Hepatocyte (in vitro differentiated cells): ENCODE measurements around the gene CAP2. TPM values are rescaled to one million over a fixed set of nuclear protein-coding genes. Genes with fewer than 3 reads are reported as not detected.

Experiments used
- DNase-seq: peaks from one replicate; pipeline ENCODE4 v3.0.0-alpha.2; 2016; ENCODE audit warnings: low spot score
- H2AFZ ChIP-seq: fragments of 200-600 bp; sonication (generic); 2 replicates; pipeline ENCODE4 v1.6.0; 2016; ENCODE audit warnings: antibody characterized with exemption, mild to moderate bottlenecking
- H3K27ac ChIP-seq: fragments of 200-600 bp; sonication (generic); 2 replicates; pipeline ENCODE4 v1.5.1; 2016; ENCODE audit warnings: mild to moderate bottlenecking
- H3K27me3 ChIP-seq: fragments of 200-600 bp; sonication (generic); 2 replicates; pipeline ENCODE4 v1.6.1; 2016
- H3K36me3 ChIP-seq: fragments of 200-600 bp; sonication (generic); replicated peaks from 2 replicates; pipeline ENCODE4 v1.5.1; 2016; ENCODE audit warnings: low read depth; ENCODE audit not compliant: insufficient read depth
- H3K4me1 ChIP-seq: fragments of 200-600 bp; sonication (generic); 2 replicates; pipeline ENCODE4 v1.5.1; 2016; ENCODE audit warnings: mild to moderate bottlenecking, moderate library complexity; ENCODE audit not compliant: insufficient read depth
- H3K4me2 ChIP-seq: fragments of 200-600 bp; sonication (generic); 2 replicates; pipeline ENCODE4 v1.6.0; 2016
- H3K4me3 ChIP-seq: fragments of 200-600 bp; sonication (generic); 2 replicates; pipeline ENCODE4 v1.5.1; 2016; ENCODE audit warnings: mild to moderate bottlenecking
- H3K79me2 ChIP-seq: fragments of 200-600 bp; sonication (generic); 2 replicates; pipeline ENCODE4 v1.6.0; 2017; ENCODE audit warnings: mild to moderate bottlenecking
- H3K9me2 ChIP-seq: fragments of 200-600 bp; sonication (generic); replicated peaks from 2 replicates; pipeline ENCODE4 v1.6.0; 2017; ENCODE audit warnings: mild to moderate bottlenecking; ENCODE audit not compliant: insufficient read depth
- H3K9me3 ChIP-seq: fragments of 200-600 bp; sonication (generic); 2 replicates; pipeline ENCODE4 v1.5.1; 2016; ENCODE audit warnings: low read depth, mild to moderate bottlenecking
- H4K20me1 ChIP-seq: fragments of 200-600 bp; sonication (generic); 2 replicates; pipeline ENCODE4 v1.6.0; 2016; ENCODE audit warnings: mild to moderate bottlenecking; ENCODE audit not compliant: insufficient read depth, poor library complexity, severe bottlenecking
- CTCF ChIP-seq: fragments of 200-600 bp; sonication (generic); IDR thresholded peaks from 2 replicates; pipeline ENCODE4 v1.5.1; 2016; ENCODE audit warnings: antibody characterized with exemption, mild to moderate bottlenecking; ENCODE audit not compliant: poor library complexity
- EZH2 ChIP-seq: fragments of 200-600 bp; sonication (generic); IDR thresholded peaks from 2 replicates; pipeline ENCODE4 v1.6.1; 2016; ENCODE audit warnings: antibody characterized with exemption, mild to moderate bottlenecking, borderline replicate concordance
- EZH2phosphoT487 ChIP-seq: fragments of 200-600 bp; sonication (generic); IDR thresholded peaks from one replicate; pipeline ENCODE4 v1.6.1; 2018; ENCODE audit warnings: antibody characterized with exemption, mild to moderate bottlenecking, low read depth, moderate library complexity; ENCODE audit not compliant: unreplicated experiment, severe bottlenecking
- WGBS: methylation state at CpG from one replicate; pipeline ENCODE4 v1.1.6; 2016; ENCODE audit warnings: low lambda C conversion rate; ENCODE audit errors: missing lambda C conversion rate; 5-methylcytosine and 5-hydroxymethylcytosine counted together
- polyA plus RNA-seq: library from polyadenylated mRNA; unstranded; fragments of >200 nt; fragmentation: Nextera tagmentation; extraction: Ambion mirVana; gene quantifications from 2 replicates; pipeline ENCODE4 v1.2.1, GENCODE V29; 2016
- total RNA-seq: library from RNA; depleted of rRNA; stranded (reverse); fragments of >200 nt; gene quantifications from 2 replicates; pipeline ENCODE4 v1.2.3, GENCODE V29; 2014

The CAP2 gene
- total and polyA plus RNA-seq, 2 experiments from 2014 or later = 6.5 to 8.7 TPM

DNA sequence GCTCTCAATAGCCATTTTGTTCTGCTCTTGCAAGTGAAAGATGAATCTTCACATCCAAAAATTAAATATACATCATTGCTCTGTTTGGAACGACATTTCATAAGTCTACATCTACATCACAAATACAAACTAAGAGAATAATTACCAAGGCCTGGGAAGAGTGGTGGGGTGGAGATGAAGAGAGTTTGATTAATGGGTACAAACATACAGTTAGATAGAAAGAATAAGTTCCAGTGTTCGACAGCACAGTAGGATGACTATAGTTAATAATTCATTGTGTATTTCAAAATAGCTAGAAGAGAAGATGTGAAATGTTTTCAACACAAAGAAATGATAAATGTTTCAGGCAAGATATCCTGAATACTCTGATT lies 38.0 kb upstream of the CAP2 start:
- Histone ChIP-seq H3K79me2 (no peaks in the 10 kb centered on the region), H3K27me3 (no peaks in the 10 kb centered on the region), H3K36me3 (no peaks in the 10 kb centered on the region), H3K9me3 (no peaks in the 10 kb centered on the region), H2AFZ (no peak overlapping the region), H3K4me1 (no peaks in the 10 kb centered on the region), H3K4me3 (no peak overlapping the region), H4K20me1 (no peaks in the 10 kb centered on the region), H3K27ac (no peak overlapping the region), H3K9me2 (no peaks in the 10 kb centered on the region), H3K4me2 (peak overlapping the region; percentile 4)
- TF ChIP-seq EZH2 = no peak
- no peak for DNase-seq
- 100% methylated on average over 2 of the region's 2 CpGs for WGBS

DNA sequence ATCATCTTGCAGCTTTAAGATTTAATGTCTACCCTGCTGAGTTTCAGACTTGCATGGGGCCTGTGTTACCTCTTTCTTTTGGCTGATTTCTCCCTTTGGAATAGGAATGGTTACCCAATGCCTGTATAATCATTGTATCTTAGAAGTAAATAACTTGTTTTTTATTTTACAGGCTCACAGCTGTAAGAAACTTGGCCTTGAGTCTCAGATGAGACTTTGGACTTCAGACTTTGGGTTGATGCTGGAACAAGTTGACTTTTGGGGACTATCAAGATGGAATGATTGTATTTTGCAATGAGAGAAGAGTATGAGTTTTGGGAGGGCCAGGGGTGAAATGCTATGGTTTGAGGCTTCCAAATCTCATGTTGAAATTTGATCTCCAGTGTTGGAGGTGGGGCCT lies 34.9 kb upstream of the CAP2 start:
- Histone ChIP-seq H2AFZ (no peak overlapping the region), H3K4me3 (no peak overlapping the region), H3K4me2 (no peak overlapping the region), H3K36me3 (no peaks in the 10 kb centered on the region), H3K79me2 (no peaks in the 10 kb centered on the region), H3K4me1 (no peaks in the 10 kb centered on the region), H4K20me1 (no peaks in the 10 kb centered on the region), H3K9me2 (no peaks in the 10 kb centered on the region), H3K27me3 (no peaks in the 10 kb centered on the region), H3K27ac (no peak overlapping the region), H3K9me3 (no peaks in the 10 kb centered on the region)
- TF ChIP-seq EZH2 = no peak
- TF ChIP-seq EZH2phosphoT487 = no peak
- TF ChIP-seq CTCF = no peak
- DNase-seq = no peak

- Histone ChIP-seq H3K27me3 (no peaks in the 10 kb centered on the region), H2AFZ (no peak overlapping the region), H3K9me3 (no peaks in the 10 kb centered on the region), H3K4me3 (no peak overlapping the region), H3K9me2 (no peaks in the 10 kb centered on the region), H3K79me2 (no peaks in the 10 kb centered on the region), H3K36me3 (no peaks in the 10 kb centered on the region), H3K4me2 (no peak overlapping the region), H3K27ac (no peak overlapping the region), H3K4me1 (no peaks in the 10 kb centered on the region), H4K20me1 (no peaks in the 10 kb centered on the region)
- WGBS = 91% methylated on average over 4 of the region's 4 CpGs
- TF ChIP-seq CTCF (no peak), EZH2phosphoT487 (no peak), EZH2 (no peak)
- no peak for DNase-seq
Measured at GRCh38 chr6:17360564-17360963, 32.8 kb upstream of the CAP2 start.

DNA sequence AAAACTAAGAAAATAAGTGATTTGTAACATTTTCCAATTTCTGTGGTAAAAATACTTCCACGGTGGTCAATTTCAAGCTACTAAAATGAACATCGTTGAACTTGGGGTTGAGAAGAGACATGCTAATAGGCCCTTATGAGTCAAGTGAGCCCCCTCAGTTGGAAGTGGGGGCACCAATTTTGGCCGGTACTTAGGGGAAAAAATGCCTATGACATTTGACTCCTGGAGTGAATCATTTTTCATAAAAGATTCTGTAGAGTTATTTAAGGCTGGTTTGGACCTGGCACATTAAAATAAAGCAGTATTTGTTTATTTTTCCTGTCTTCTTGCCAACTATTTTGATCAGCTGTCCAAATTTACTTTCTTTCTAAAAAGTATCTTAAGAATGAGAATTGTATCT lies 32.4 kb upstream of the CAP2 start:
- H3K9me3 ChIP-seq = no peaks in the 10 kb centered on the region
- no peaks in the 10 kb centered on the region for H3K79me2 ChIP-seq
- H3K4me1 ChIP-seq = no peaks in the 10 kb centered on the region
- H3K9me2 ChIP-seq = no peaks in the 10 kb centered on the region
- H3K27ac ChIP-seq = no peak overlapping the region
- WGBS = 87% methylated on average over 3 of the region's 3 CpGs
- DNase-seq = no peak
- H4K20me1 ChIP-seq = no peaks in the 10 kb centered on the region
- H3K27me3 ChIP-seq = no peaks in the 10 kb centered on the region
- no peaks in the 10 kb centered on the region for H3K36me3 ChIP-seq
- no peak for TF ChIP-seq CTCF
- no peak for TF ChIP-seq EZH2
- no peak for TF ChIP-seq EZH2phosphoT487
- H2AFZ ChIP-seq = no peak overlapping the region
- H3K4me2 ChIP-seq = no peak overlapping the region
- no peak overlapping the region for H3K4me3 ChIP-seq
